ENCODE data around the gene PRDM16.

Gene PRDM16

DNA sequence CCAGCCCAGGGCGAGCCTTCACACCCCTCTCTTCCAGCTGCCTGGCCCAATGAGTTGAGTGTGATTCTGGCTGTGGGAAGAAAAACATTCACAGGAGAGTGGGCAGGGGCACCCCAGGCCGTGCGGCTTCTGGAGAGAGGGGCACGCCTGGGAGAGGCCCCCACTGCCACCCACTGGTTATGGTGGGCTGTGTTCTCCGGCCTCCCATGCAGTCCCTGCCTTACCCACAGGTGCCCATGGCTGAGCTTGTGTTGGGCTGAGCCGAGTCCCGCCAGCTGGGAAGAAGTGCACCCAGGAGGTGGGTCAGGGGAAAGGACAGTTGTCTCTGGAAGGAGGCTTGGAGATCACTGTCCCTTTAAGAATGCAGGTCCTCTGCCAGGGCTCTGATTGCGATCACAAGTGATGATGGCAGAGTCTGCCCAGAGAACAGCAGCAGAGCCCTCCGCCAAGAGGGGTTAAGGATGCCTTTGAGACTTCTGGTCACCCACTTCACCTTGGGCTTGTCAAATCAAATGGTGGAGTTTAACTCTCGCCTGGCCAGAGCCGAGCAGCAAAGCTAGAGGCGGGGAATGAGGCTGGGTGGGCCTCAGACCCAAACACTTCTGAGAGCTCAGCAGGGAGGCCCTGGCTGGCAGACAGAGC, 260.8 kb downstream of the PRDM16 start:
- H3K36me3 ChIP-seq (ENCODE audit: control insufficient read depth in 2 of 2, insufficient read depth in 2 of 2, low read length in 2 of 2) = no peaks in the 10 kb centered on the region
- H3K9me3 ChIP-seq (ENCODE audit: control insufficient read depth in 2 of 2, low read length in 2 of 2) = no peaks in the 10 kb centered on the region
- H3K27me3 ChIP-seq (ENCODE audit: control insufficient read depth in 1 of 2, insufficient read depth in 2 of 2, low read length in 2 of 2) = no peaks in the 10 kb centered on the region
- H3K4me3 ChIP-seq (ENCODE audit: low read length in 2 of 2) = no peak overlapping the region
- no peak overlapping the region for H3K9ac ChIP-seq (ENCODE audit: low read length in 2 of 2)
- no peak overlapping the region for H3K27ac ChIP-seq (ENCODE audit: low read length)
- peaks cover 6% of the 10 kb centered on the region for H3K4me1 ChIP-seq (ENCODE audit: control insufficient read depth, insufficient read depth, low read length)

GRCh38 chr1:3330771-3331245, 261.8 kb downstream of the PRDM16 start:
- Histone ChIP-seq H3K4me3 (ENCODE audit: low read length in 2 of 2) (no peak overlapping the region), H3K36me3 (ENCODE audit: control insufficient read depth in 2 of 2, insufficient read depth in 2 of 2, low read length in 2 of 2) (no peaks in the 10 kb centered on the region)

DNA sequence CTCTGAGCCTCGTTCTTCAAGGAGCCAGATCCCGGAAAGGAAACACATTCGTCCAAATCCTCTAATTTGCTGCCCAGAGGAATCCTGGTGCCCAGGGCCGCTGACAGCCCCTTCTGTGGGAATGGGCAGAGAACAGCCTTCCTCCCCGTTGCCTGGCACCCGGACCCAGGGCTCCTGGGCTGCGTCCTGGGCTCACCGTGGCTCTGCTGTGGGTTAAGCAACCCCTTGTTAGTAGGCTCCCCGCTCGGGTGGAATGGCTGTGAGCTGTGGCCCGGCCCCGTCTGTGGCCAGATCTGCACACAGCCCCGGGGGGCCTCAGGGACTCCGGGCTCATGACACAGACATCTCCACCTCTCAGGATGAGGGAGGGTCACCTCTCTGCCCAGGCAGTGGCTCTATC, 262.6 kb downstream of the PRDM16 start:
- Histone ChIP-seq H3K9me3 (ENCODE audit: control insufficient read depth in 2 of 2, low read length in 2 of 2) (no peaks in the 10 kb centered on the region), H3K36me3 (ENCODE audit: control insufficient read depth in 2 of 2, insufficient read depth in 2 of 2, low read length in 2 of 2) (no peaks in the 10 kb centered on the region), H3K9ac (ENCODE audit: low read length in 2 of 2) (no peak overlapping the region), H3K27me3 (ENCODE audit: control insufficient read depth in 1 of 2, insufficient read depth in 2 of 2, low read length in 2 of 2) (no peaks in the 10 kb centered on the region), H3K27ac (ENCODE audit: low read length) (no peak overlapping the region), H3K4me3 (ENCODE audit: low read length in 2 of 2) (no peak overlapping the region), H3K4me1 (ENCODE audit: control insufficient read depth, insufficient read depth, low read length) (peaks cover 8% of the 10 kb centered on the region)

More at GRCh38 chr1:3330771-3331245, 261.8 kb downstream of the PRDM16 start:
- no peak overlapping the region for H3K9ac ChIP-seq (ENCODE audit: low read length in 2 of 2)
- no peaks in the 10 kb centered on the region for H3K9me3 ChIP-seq (ENCODE audit: control insufficient read depth in 2 of 2, low read length in 2 of 2)
- H3K4me1 ChIP-seq (ENCODE audit: control insufficient read depth, insufficient read depth, low read length) = peaks cover 8% of the 10 kb centered on the region
- H3K27ac ChIP-seq (ENCODE audit: low read length) = no peak overlapping the region
- no peaks in the 10 kb centered on the region for H3K27me3 ChIP-seq (ENCODE audit: control insufficient read depth in 1 of 2, insufficient read depth in 2 of 2, low read length in 2 of 2)

GRCh38 chr1:3332043-3332442, 263.0 kb downstream of the PRDM16 start:
- H3K4me3 ChIP-seq (ENCODE audit: low read length in 2 of 2) = no peak overlapping the region
- no peaks in the 10 kb centered on the region for H3K36me3 ChIP-seq (ENCODE audit: control insufficient read depth in 2 of 2, insufficient read depth in 2 of 2, low read length in 2 of 2)
- peaks cover 8% of the 10 kb centered on the region for H3K4me1 ChIP-seq (ENCODE audit: control insufficient read depth, insufficient read depth, low read length)
- no peak overlapping the region for H3K9ac ChIP-seq (ENCODE audit: low read length in 2 of 2)
- no peaks in the 10 kb centered on the region for H3K27me3 ChIP-seq (ENCODE audit: control insufficient read depth in 1 of 2, insufficient read depth in 2 of 2, low read length in 2 of 2)
- no peaks in the 10 kb centered on the region for H3K9me3 ChIP-seq (ENCODE audit: control insufficient read depth in 2 of 2, low read length in 2 of 2)
- H3K27ac ChIP-seq (ENCODE audit: low read length) = no peak overlapping the region

- no peaks in the 10 kb centered on the region for H3K36me3 ChIP-seq (ENCODE audit: control insufficient read depth in 2 of 2, insufficient read depth in 2 of 2, low read length in 2 of 2)
- no peak overlapping the region for H3K9ac ChIP-seq (ENCODE audit: low read length in 2 of 2)
- H3K4me1 ChIP-seq (ENCODE audit: control insufficient read depth, insufficient read depth, low read length) = peaks cover 8% of the 10 kb centered on the region
- H3K27ac ChIP-seq (ENCODE audit: low read length) = no peak overlapping the region
- H3K27me3 ChIP-seq (ENCODE audit: control insufficient read depth in 1 of 2, insufficient read depth in 2 of 2, low read length in 2 of 2) = no peaks in the 10 kb centered on the region
- no peak overlapping the region for H3K4me3 ChIP-seq (ENCODE audit: low read length in 2 of 2)
- no peaks in the 10 kb centered on the region for H3K9me3 ChIP-seq (ENCODE audit: control insufficient read depth in 2 of 2, low read length in 2 of 2)
Observed at GRCh38 chr1:3332662-3333061, 263.7 kb downstream of the PRDM16 start.

DNA sequence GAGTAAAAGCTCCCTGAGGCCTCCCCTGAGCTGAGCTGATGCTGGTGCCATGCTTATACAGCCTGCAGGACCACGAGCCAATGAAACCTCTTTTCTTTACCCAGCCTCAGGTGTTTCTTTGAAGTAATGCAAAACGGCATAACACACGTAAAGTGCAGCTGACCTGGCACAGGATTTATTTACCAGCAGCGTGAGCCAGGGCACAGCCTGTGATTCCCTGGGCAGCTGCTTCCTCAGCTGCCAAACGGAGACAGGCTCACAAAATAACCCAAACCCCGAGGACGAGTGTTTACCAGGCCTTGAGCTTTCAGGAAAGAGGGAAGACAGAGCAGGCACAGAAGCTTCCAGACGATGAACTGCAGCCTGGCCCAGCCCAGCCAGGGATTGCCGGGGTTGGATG, 264.9 kb downstream of the PRDM16 start:
- peaks cover 8% of the 10 kb centered on the region for H3K4me1 ChIP-seq (ENCODE audit: control insufficient read depth, insufficient read depth, low read length)
- H3K9ac ChIP-seq (ENCODE audit: low read length in 2 of 2) = no peak overlapping the region
- no peak overlapping the region for H3K27ac ChIP-seq (ENCODE audit: low read length)
- H3K36me3 ChIP-seq (ENCODE audit: control insufficient read depth in 2 of 2, insufficient read depth in 2 of 2, low read length in 2 of 2) = no peaks in the 10 kb centered on the region
- no peak overlapping the region for H3K4me3 ChIP-seq (ENCODE audit: low read length in 2 of 2)
- H3K9me3 ChIP-seq (ENCODE audit: control insufficient read depth in 2 of 2, low read length in 2 of 2) = no peaks in the 10 kb centered on the region
- H3K27me3 ChIP-seq (ENCODE audit: control insufficient read depth in 1 of 2, insufficient read depth in 2 of 2, low read length in 2 of 2) = no peaks in the 10 kb centered on the region

GRCh38 chr1:3334366-3334765, 265.4 kb downstream of the PRDM16 start:
- Histone ChIP-seq H3K36me3 (ENCODE audit: control insufficient read depth in 2 of 2, insufficient read depth in 2 of 2, low read length in 2 of 2) (no peaks in the 10 kb centered on the region), H3K27me3 (ENCODE audit: control insufficient read depth in 1 of 2, insufficient read depth in 2 of 2, low read length in 2 of 2) (no peaks in the 10 kb centered on the region), H3K27ac (ENCODE audit: low read length) (no peak overlapping the region), H3K4me3 (ENCODE audit: low read length in 2 of 2) (no peak overlapping the region), H3K9ac (ENCODE audit: low read length in 2 of 2) (no peak overlapping the region), H3K9me3 (ENCODE audit: control insufficient read depth in 2 of 2, low read length in 2 of 2) (no peaks in the 10 kb centered on the region), H3K4me1 (ENCODE audit: control insufficient read depth, insufficient read depth, low read length) (peaks cover 8% of the 10 kb centered on the region)

DNA sequence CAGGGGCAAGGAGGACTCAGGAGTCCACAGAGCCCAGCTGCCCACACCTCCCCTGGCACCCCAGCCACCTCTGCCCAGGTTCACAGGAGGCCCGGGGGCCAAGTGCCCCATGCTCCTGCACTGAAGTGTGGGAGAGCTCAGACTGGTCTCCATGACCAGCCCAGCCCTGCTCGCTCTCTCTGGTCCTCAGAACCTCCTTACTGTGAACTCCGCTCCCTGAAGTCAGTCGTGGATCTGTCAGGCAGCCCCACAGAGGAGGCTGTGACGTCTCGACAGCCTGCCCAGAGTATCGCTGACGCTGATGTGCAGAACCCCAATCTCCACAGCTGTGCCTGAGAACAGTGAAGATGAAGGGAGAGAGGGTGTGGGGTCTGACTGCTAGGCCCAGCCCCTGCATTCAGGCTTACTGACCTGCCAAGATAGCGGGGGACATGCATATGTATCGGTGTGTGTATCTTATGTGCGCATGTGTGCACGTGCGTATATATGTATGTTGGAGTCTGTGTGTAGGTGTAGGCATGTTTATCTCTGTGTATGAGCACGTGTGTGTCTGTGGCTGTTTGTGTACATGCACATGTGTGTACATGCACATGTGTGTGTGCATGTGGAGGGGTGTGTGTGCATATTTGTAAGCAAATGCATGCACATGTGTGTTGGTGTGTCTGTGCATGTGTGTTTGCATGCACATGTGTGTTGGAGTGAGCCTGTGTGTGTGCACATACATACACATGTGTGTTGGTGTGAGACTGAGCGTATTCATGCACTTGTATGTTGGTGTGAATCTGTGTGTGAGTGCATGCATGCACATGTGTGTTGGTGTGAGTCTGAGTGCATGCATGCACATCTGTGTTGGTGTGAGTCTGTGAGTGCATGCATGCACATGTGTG, 267.0 kb downstream of the PRDM16 start:
- Histone ChIP-seq H3K36me3 (ENCODE audit: control insufficient read depth in 2 of 2, insufficient read depth in 2 of 2, low read length in 2 of 2) (no peaks in the 10 kb centered on the region), H3K9me3 (ENCODE audit: control insufficient read depth in 2 of 2, low read length in 2 of 2) (no peaks in the 10 kb centered on the region), H3K4me3 (ENCODE audit: low read length in 2 of 2) (no peak overlapping the region), H3K27ac (ENCODE audit: low read length) (no peak overlapping the region), H3K9ac (ENCODE audit: low read length in 2 of 2) (no peak overlapping the region), H3K27me3 (ENCODE audit: control insufficient read depth in 1 of 2, insufficient read depth in 2 of 2, low read length in 2 of 2) (no peaks in the 10 kb centered on the region), H3K4me1 (ENCODE audit: control insufficient read depth, insufficient read depth, low read length) (peaks cover 8% of the 10 kb centered on the region)

DNA sequence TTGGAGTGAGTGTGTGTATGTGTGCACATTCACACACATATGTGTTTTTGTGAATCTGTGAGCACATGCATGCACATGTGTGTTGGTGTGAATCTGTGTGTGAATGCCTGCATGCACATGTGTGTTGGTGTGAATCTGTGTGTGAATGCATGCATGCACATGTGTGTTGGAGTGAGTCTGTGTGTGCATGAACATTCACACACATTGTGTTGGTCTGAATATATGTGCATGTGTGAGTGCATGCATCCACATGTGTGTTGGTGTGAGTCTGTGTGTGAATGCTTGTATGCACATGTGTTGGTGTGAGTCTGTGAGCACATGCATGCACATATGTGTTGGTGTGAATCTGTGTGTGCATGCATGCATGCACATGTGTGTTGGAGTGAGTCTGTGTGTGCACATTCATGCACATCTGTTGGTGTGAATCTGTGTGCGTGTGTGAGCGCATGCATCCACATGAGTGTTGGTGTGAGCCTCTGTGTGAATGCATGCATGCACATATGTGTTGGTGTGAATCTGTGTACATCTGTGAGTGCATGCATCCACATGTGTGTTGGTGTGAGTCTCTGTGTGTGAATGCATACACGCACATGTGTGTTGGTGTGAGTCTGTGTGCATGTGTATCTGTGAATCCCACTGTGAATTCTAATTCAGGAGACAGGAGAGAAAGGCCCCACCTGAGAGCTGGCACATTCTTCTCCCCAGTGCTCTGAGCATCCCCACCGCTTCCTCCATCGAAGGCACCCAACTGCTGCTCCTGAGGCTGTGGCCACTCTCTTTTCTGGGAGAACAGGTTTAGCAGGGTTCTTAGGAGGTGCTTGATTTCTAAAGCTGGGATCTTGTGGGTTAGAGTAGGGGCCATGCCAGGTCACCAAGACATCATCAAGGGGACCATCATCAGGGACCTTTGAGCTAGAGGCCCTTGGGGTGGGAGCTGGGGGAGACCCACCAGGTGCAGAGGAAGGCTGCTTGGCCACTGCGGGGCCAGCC, 267.9 kb downstream of the PRDM16 start:
- Histone ChIP-seq H3K27me3 (ENCODE audit: control insufficient read depth in 1 of 2, insufficient read depth in 2 of 2, low read length in 2 of 2) (no peaks in the 10 kb centered on the region), H3K36me3 (ENCODE audit: control insufficient read depth in 2 of 2, insufficient read depth in 2 of 2, low read length in 2 of 2) (no peaks in the 10 kb centered on the region), H3K27ac (ENCODE audit: low read length) (no peak overlapping the region), H3K4me3 (ENCODE audit: low read length in 2 of 2) (no peak overlapping the region), H3K9ac (ENCODE audit: low read length in 2 of 2) (no peak overlapping the region), H3K9me3 (ENCODE audit: control insufficient read depth in 2 of 2, low read length in 2 of 2) (no peaks in the 10 kb centered on the region), H3K4me1 (ENCODE audit: control insufficient read depth, insufficient read depth, low read length) (peaks cover 8% of the 10 kb centered on the region)
